Panc1 (cell line): Measurements from ENCODE around the gene LRRC56. TPM values are rescaled to one million over a fixed set of nuclear protein-coding genes. Genes with fewer than 3 reads are reported as not detected.

ENCODE experiments used
- ATAC-seq: fragments of 200-7000 bp; cut with Tn5 transposase; 2 replicates; pipeline ENCODE4 v1.9.1; 2020; ENCODE audit warnings: mild to moderate bottlenecking, moderate library complexity
- BruUV-seq: library from RNA; stranded (reverse); fragments of 400-500 nt; replicated peaks from 2 replicates; lab custom pipeline; 2021; lab: Mats Ljungman, UMichigan
- CTCF ChIA-PET: fragments of 300-600 bp; sonication (Branson Sonifier 250); formaldehyde crosslinking; loops from one replicate; lab custom pipeline; 2022; ENCODE audit warnings: antibody characterized with exemption; lab: Charles Lee
- POLR2A ChIA-PET: fragments of 300-600 bp; sonication (Branson Sonifier 250); formaldehyde crosslinking; loops from one replicate; lab custom pipeline; 2022; ENCODE audit warnings: antibody characterized with exemption; lab: Charles Lee
- DNase-seq: peaks from one replicate; pipeline ENCODE4 v3.0.0-alpha.2; 2010; ENCODE audit warnings: low read depth, low spot score
- H3K27ac ChIP-seq: 2 replicates; pipeline ENCODE4 v1.5.1; 2011; ENCODE audit warnings: mild to moderate bottlenecking, low read length, inconsistent platforms
- H3K27me3 ChIP-seq: fragments of 200-500 bp; sonication (Bioruptor generic); 2 replicates; pipeline ENCODE4 v1.6.0; 2014; ENCODE audit warnings: low read length, inconsistent platforms; ENCODE audit not compliant: control insufficient read depth, insufficient read depth
- H3K36me3 ChIP-seq: fragments of 200-500 bp; sonication (Bioruptor generic); 2 replicates; pipeline ENCODE4 v1.5.1; 2014; ENCODE audit warnings: inconsistent platforms, mild to moderate bottlenecking, low read length, moderate library complexity; ENCODE audit not compliant: control insufficient read depth, insufficient read depth
- H3K4me1 ChIP-seq: 2 replicates; pipeline ENCODE4 v1.5.1; 2011; ENCODE audit warnings: inconsistent platforms, mild to moderate bottlenecking, low read length, moderate library complexity; ENCODE audit not compliant: control insufficient read depth, insufficient read depth
- H3K4me3 ChIP-seq, 2 experiments: 2 replicates each; pipeline ENCODE4 v1.5.1; 2011 to 2012; ENCODE audit warnings: low read depth in 2 of 2, low read length in 2 of 2, mild to moderate bottlenecking in 2 of 2, inconsistent platforms in 1 of 2, moderate library complexity in 1 of 2
- H3K9me3 ChIP-seq: fragments of 200-500 bp; sonication (Bioruptor generic); 2 replicates; pipeline ENCODE4 v1.5.1; 2014; ENCODE audit warnings: low read depth, mild to moderate bottlenecking, inconsistent platforms, low read length, moderate library complexity; ENCODE audit not compliant: control insufficient read depth, insufficient read depth
- POLR2AphosphoS5 ChIP-seq: IDR thresholded peaks from 2 replicates; pipeline ENCODE4 v1.6.1; 2012; ENCODE audit warnings: mild to moderate bottlenecking, low read depth, low read length, moderate library complexity
- SIN3A ChIP-seq: IDR thresholded peaks from 2 replicates; pipeline ENCODE4 v1.6.1; 2012; ENCODE audit warnings: low read depth, mild to moderate bottlenecking, low read length, moderate library complexity, borderline replicate concordance; ENCODE audit not compliant: insufficient read depth
- TCF7L2 ChIP-seq: IDR thresholded peaks from 2 replicates; pipeline ENCODE4 v1.6.1; 2011; ENCODE audit warnings: mild to moderate bottlenecking, low read depth, low read length, inconsistent platforms
- in situ Hi-C: cut with HindIII; loops from 2 replicates; pipeline ENCODE4 v1.10.0; 2016; ENCODE audit warnings: low sequenced_read_pairs, low pct_unique_long_range_greater_than_20kb
- intact Hi-C: fragments of 100-400 bp; cut with micrococcal nuclease; formaldehyde crosslinking; loops from one replicate; pipeline ENCODE4 v1.10.0; 2022; ENCODE audit not compliant: unreplicated experiment
- total RNA-seq: library from RNA; stranded (reverse); gene quantifications from one replicate; pipeline ENCODE4 v1.2.1, GENCODE V29; 2021; ENCODE audit not compliant: unreplicated experiment
- TF ChIP-seq, protein P1 (sequence below), 2 experiments: IDR thresholded peaks; 2 replicates each; pipeline ENCODE4 v1.6.1; 2011 to 2012; ENCODE audit warnings: low read depth in 2 of 2, control low read depth in 1 of 2, low read length in 1 of 2, mild to moderate bottlenecking in 1 of 2, moderate library complexity in 1 of 2; ENCODE audit not compliant: insufficient read depth in 1 of 2
- TF ChIP-seq, protein P2 (sequence below): fragments of 450-650 bp; IDR thresholded peaks from 2 replicates; pipeline ENCODE4 v1.5.1; 2017; ENCODE audit warnings: mild to moderate bottlenecking

LRRC56 gene
- total RNA-seq, 1 experiment from 2014 or later: 9.8 TPM

DNA sequence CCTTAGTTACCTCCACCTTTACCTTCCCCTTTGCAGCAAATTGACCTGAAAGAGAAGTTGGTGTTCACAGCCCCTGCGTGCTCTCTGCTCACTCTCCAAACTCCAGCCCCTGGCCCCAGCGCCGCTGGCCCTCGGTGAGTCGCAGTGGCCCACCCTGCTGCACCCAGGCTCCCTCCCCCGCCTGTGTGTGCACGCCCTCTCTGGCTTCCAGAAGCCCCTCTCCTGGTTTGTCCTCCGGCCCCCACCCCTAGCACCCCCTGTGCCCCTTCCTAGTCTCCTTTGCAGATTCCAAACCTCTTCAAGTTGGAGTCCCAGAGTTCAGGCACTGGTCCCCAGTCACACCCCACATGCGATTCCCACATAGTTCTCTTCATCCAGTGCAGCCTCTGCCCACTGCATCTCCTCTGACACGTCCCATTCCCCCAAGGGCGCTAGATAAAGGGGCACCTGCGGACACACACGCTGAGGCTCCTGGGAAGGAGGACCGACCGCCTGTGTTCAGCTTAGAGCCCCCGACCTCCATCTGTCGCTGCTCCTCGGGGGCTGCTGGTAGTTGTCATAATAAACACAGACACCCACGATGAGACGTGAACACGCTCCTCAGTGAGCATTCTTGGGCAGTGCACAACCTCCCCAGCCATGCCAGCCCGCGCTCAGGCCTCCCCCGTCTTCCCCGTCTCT is 37.4 kb downstream of the LRRC56 start:
- ATAC-seq: peak; percentile 6
- CTCF ChIA-PET: no interaction called here
- in situ Hi-C loops: no loop called here

DNA sequence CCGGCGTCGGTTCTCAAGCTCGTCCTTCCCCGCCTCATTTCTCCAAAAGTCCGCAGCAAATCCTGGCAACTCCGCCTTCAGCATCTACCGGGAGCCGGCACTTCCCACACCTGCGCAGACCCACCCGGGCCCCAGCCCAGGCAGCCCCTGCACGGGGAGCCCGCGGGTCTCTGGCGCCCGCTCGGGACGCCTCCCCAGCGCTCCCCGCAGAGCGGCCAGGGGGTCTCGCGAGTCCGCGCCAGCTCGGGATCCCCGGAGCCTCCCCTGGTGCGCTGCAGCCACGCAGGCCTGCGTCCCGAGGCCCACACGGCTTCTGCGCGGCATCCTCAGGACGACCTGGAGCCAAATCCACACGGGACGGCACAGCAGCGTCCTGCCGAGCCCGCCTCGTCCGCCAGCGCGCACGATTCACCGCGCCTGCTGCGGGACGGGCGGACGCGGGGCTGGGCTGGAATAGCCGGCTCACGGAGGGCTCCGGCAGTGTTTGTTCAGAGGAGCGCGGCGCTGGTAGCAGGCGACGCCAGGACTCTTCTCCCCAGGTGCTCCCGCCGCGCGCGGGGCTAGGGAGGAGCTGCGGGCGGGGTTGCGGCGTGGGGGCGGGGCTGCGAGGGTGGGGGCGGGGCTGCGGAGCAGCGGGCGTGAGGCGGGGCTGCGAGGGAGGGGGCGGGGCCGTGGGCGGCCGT is 38.1 kb downstream of the LRRC56 start:
- Histone ChIP-seq H3K9me3 (no peaks in the 10 kb centered on the region), H3K4me1 (peaks cover 38% of the 10 kb centered on the region), H3K4me3 (peak overlapping the region; percentile 81 to 83), H3K36me3 (peaks cover 6% of the 10 kb centered on the region; the same call in 1 of the 2 replicates), H3K27me3 (no peaks in the 10 kb centered on the region), H3K27ac (peak overlapping the region; percentile 30)
- DNase-seq (no peak), ATAC-seq (peak; percentile 65)
- BruUV-seq: no TSS peak
- TF ChIP-seq TCF7L2 (no peak), POLR2AphosphoS5 (no peak), SIN3A (no peak)
- TF ChIP-seq, protein P1, sequence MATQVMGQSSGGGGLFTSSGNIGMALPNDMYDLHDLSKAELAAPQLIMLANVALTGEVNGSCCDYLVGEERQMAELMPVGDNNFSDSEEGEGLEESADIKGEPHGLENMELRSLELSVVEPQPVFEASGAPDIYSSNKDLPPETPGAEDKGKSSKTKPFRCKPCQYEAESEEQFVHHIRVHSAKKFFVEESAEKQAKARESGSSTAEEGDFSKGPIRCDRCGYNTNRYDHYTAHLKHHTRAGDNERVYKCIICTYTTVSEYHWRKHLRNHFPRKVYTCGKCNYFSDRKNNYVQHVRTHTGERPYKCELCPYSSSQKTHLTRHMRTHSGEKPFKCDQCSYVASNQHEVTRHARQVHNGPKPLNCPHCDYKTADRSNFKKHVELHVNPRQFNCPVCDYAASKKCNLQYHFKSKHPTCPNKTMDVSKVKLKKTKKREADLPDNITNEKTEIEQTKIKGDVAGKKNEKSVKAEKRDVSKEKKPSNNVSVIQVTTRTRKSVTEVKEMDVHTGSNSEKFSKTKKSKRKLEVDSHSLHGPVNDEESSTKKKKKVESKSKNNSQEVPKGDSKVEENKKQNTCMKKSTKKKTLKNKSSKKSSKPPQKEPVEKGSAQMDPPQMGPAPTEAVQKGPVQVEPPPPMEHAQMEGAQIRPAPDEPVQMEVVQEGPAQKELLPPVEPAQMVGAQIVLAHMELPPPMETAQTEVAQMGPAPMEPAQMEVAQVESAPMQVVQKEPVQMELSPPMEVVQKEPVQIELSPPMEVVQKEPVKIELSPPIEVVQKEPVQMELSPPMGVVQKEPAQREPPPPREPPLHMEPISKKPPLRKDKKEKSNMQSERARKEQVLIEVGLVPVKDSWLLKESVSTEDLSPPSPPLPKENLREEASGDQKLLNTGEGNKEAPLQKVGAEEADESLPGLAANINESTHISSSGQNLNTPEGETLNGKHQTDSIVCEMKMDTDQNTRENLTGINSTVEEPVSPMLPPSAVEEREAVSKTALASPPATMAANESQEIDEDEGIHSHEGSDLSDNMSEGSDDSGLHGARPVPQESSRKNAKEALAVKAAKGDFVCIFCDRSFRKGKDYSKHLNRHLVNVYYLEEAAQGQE (IDR thresholded peaks at IDR 0.05; ENCODE audit: insufficient read depth in 1 of 2, low read depth in 2 of 2, low read length in 1 of 2): no peak
- TF ChIP-seq, protein P2, sequence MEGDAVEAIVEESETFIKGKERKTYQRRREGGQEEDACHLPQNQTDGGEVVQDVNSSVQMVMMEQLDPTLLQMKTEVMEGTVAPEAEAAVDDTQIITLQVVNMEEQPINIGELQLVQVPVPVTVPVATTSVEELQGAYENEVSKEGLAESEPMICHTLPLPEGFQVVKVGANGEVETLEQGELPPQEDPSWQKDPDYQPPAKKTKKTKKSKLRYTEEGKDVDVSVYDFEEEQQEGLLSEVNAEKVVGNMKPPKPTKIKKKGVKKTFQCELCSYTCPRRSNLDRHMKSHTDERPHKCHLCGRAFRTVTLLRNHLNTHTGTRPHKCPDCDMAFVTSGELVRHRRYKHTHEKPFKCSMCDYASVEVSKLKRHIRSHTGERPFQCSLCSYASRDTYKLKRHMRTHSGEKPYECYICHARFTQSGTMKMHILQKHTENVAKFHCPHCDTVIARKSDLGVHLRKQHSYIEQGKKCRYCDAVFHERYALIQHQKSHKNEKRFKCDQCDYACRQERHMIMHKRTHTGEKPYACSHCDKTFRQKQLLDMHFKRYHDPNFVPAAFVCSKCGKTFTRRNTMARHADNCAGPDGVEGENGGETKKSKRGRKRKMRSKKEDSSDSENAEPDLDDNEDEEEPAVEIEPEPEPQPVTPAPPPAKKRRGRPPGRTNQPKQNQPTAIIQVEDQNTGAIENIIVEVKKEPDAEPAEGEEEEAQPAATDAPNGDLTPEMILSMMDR: no peak
- in situ Hi-C loops: no loop called here
- intact Hi-C loops: no loop called here
- CTCF ChIA-PET: interaction anchor here (0.6 kb wide), 2 partner anchors 21 to 165 kb away, joined by 7 to 10 read pairs; no protein-coding TSS in a partner anchor
- POLR2A ChIA-PET: interaction anchor here (0.6 to 1.5 kb wide), 3 partner anchors 14 to 170 kb away, joined by 5 read pairs; no protein-coding TSS in a partner anchor

More for the DNA sequence above, 37.4 kb downstream of the LRRC56 start:
- BruUV-seq: no TSS peak
- intact Hi-C loops: no loop called here
- POLR2A ChIA-PET: interaction anchor here (1.5 kb wide), 1 partner anchor 14 kb away, joined by 5 read pairs; no protein-coding TSS in a partner anchor
- 0 out of 2 replicates have a peak, but pooled peaks have one; percentile 12 for TF ChIP-seq SIN3A
- TF ChIP-seq, protein P1 (IDR thresholded peaks at IDR 0.05; ENCODE audit: insufficient read depth in 1 of 2, low read depth in 2 of 2, low read length in 1 of 2): no peak
- peaks cover 6% of the 10 kb centered on the region; the same call in 1 of the 2 replicates for H3K36me3 ChIP-seq
- DNase-seq: no peak
- H3K4me3 ChIP-seq: peak overlapping the region; percentile 81 to 83
- peak overlapping the region; percentile 30 for H3K27ac ChIP-seq
- H3K27me3 ChIP-seq: no peaks in the 10 kb centered on the region
- H3K9me3 ChIP-seq: no peaks in the 10 kb centered on the region
- H3K4me1 ChIP-seq: peaks cover 34% of the 10 kb centered on the region
